HG02852 (cell line): ENCODE measurements around the gene AKIRIN2.

Source experiments
- ATAC-seq: cut with Tn5 transposase; IDR thresholded peaks from one replicate; pipeline ENCODE4 v1.9.1; 2021; ENCODE audit warnings: mild to moderate bottlenecking, moderate library complexity; ENCODE audit not compliant: unreplicated experiment

AKIRIN2 gene

GRCh38 chr6:87656857-87657256 is 45.2 kb downstream of the AKIRIN2 start:
- peak; percentile 65 for ATAC-seq

- no peak for ATAC-seq
Observed at GRCh38 chr6:87655824-87656223, 46.2 kb downstream of the AKIRIN2 start.

GRCh38 chr6:87654875-87655454 is 47.1 kb downstream of the AKIRIN2 start:
- ATAC-seq: no peak

GRCh38 chr6:87654122-87654521 is 47.9 kb downstream of the AKIRIN2 start:
- ATAC-seq: no peak

- no peak for ATAC-seq
Observed at GRCh38 chr6:87653074-87653962, 48.7 kb downstream of the AKIRIN2 start.

GRCh38 chr6:87645080-87645479 is 57.0 kb downstream of the AKIRIN2 start:
- ATAC-seq: no peak

GRCh38 chr6:87641065-87641692 is 60.9 kb downstream of the AKIRIN2 start:
- no peak for ATAC-seq

- no peak for ATAC-seq
Observed at GRCh38 chr6:87639373-87639772, 62.7 kb downstream of the AKIRIN2 start.

GRCh38 chr6:87637106-87637505 is 64.9 kb downstream of the AKIRIN2 start:
- ATAC-seq: no peak

GRCh38 chr6:87636315-87636714 is 65.7 kb downstream of the AKIRIN2 start:
- ATAC-seq: no peak

- no peak for ATAC-seq
Observed at GRCh38 chr6:87633851-87634250, 68.2 kb downstream of the AKIRIN2 start.

- no peak for ATAC-seq
Observed at GRCh38 chr6:87630746-87631145, 71.3 kb downstream of the AKIRIN2 start.

GRCh38 chr6:87628881-87629280 is 73.2 kb downstream of the AKIRIN2 start:
- no peak for ATAC-seq

- ATAC-seq: no peak
Observed at GRCh38 chr6:87628424-87628823, 73.6 kb downstream of the AKIRIN2 start.
